ENCODE results near the gene EGLN3. TPM values are rescaled to one million over a fixed set of nuclear protein-coding genes. Genes with fewer than 3 reads are reported as not detected.

EGLN3 gene
- total and polyA plus RNA-seq, 2 of the 13 experiments (the other 11 are each of a cell fraction or from before 2014, with no cell fraction given): 0.18 to 27.3 TPM

DNA sequence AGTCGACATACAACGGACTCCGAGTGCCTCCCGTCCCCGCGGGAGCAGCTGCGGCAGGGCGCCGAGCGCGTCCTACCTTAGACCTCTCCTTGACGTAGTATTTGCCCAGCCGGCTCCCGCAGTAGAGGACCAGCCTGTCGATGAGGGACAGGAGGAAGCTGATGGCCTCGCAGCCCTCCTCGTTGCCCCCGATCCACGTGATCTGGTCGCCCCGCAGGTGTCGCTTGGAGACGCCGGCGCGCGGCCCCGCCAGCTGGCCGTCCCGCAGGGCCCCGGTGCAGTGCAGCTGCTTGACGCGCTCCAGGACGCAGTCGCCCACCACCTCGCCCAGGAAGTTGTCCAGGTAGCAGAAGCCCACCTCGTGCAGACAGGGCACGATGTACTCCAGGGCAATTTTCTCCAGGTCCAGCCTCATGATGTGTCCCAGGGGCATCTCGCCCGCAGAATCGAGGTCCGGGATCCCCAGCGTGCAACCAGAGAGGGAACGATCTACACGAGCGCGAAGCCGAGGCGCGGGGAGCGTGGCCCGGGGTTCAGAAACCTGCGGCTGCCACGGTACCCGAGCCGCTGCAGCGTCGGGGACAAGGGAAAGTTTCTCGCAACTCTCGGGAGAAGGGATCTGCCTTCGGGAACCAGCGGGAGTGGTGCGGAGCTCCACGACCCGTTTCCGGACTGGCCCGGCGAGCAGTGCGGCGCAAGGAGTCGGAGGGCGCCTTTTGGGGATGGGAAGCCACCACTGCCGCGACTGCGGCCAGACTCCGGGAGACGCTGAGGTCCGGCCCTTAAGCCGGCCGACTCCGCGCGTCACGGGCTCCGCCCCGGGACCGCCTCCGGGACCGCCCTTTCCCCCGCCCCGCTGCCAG, at the start of gene EGLN3 (continued):
- peak; percentile 36 to 62; a peak in 3 of 4 replicates for TF ChIP-seq HMGXB4 (CRISPR knock-in tag; IDR thresholded peaks at IDR 0.05; ENCODE audit: borderline replicate concordance in 1 of 2, low read depth in 1 of 2)
- TF ChIP-seq ZNF18 (CRISPR knock-in tag; IDR thresholded peaks at IDR 0.05; ENCODE audit: insufficient replicate concordance): no peak
- TF ChIP-seq MAF1 (CRISPR knock-in tag; IDR thresholded peaks at IDR 0.05; ENCODE audit: borderline replicate concordance): 0 out of 2 replicates have a peak, but pooled peaks have one; percentile 33
- no peak for TF ChIP-seq HNF4A (CRISPR knock-in tag; IDR thresholded peaks at IDR 0.05)
- TF ChIP-seq RBAK (CRISPR knock-in tag; IDR thresholded peaks at IDR 0.05): 0 out of 2 replicates have a peak, but pooled peaks have one; percentile 51
- TF ChIP-seq TEAD3 (CRISPR knock-in tag; optimal IDR thresholded peaks at IDR 0.05; ENCODE audit: borderline replicate concordance): no peak
- no peak for TF ChIP-seq ZNF451 (CRISPR knock-in tag; IDR thresholded peaks at IDR 0.05)
- TF ChIP-seq ATF1 (CRISPR knock-in tag; IDR thresholded peaks at IDR 0.05): no peak
- TF ChIP-seq ZNF441 (CRISPR knock-in tag; IDR thresholded peaks at IDR 0.05; ENCODE audit: borderline replicate concordance): peak; percentile 79; the same call in 1 of the 2 replicates
- TF ChIP-seq ZFP91 (CRISPR knock-in tag; IDR thresholded peaks at IDR 0.05; ENCODE audit: borderline replicate concordance): peak; percentile 85; the same call in 1 of the 2 replicates
- no peak for TF ChIP-seq RFX5 (IDR thresholded peaks at IDR 0.05; ENCODE audit: low read depth, low read length)
- TF ChIP-seq ZNF737 (CRISPR knock-in tag; IDR thresholded peaks at IDR 0.05; ENCODE audit: borderline replicate concordance): peak; percentile 93; the same call in 1 of the 2 replicates
- TF ChIP-seq, protein P1, sequence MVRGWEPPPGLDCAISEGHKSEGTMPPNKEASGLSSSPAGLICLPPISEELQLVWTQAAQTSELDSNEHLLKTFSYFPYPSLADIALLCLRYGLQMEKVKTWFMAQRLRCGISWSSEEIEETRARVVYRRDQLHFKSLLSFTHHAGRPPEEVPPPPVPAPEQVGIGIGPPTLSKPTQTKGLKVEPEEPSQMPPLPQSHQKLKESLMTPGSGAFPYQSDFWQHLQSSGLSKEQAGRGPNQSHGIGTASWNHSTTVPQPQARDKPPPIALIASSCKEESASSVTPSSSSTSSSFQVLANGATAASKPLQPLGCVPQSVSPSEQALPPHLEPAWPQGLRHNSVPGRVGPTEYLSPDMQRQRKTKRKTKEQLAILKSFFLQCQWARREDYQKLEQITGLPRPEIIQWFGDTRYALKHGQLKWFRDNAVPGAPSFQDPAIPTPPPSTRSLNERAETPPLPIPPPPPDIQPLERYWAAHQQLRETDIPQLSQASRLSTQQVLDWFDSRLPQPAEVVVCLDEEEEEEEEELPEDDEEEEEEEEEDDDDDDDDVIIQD (CRISPR knock-in tag; IDR thresholded peaks at IDR 0.05; ENCODE audit: low read depth): peak; percentile 16; the same call in 1 of the 2 replicates
- TF ChIP-seq HNRNPK (IDR thresholded peaks at IDR 0.05; ENCODE audit: low read depth, low read length, poor library complexity, severe bottlenecking): peak; percentile 58
- TF ChIP-seq FOXO1 (CRISPR knock-in tag; IDR thresholded peaks at IDR 0.05): peak; percentile 12; the same call in 1 of the 2 replicates
- TF ChIP-seq HOXA9 (CRISPR knock-in tag; IDR thresholded peaks at IDR 0.05; ENCODE audit: borderline replicate concordance): no peak
